SIG-M5 (cell line): ENCODE measurements around the gene CAGE1.
"Not testable (repeated sequence)": the region's sequence is repeated elsewhere in the genome, so short reads cannot be mapped to it uniquely, and the experiment has no call there.

Experiments used
- DNase-seq: peaks from one replicate; lab custom pipeline; 2025; lab: John Stamatoyannopoulos, UW

CAGE1 gene

GRCh38 chr6:7409740-7410139 is 20.2 kb upstream of the CAGE1 start:
- no peak for DNase-seq

DNA sequence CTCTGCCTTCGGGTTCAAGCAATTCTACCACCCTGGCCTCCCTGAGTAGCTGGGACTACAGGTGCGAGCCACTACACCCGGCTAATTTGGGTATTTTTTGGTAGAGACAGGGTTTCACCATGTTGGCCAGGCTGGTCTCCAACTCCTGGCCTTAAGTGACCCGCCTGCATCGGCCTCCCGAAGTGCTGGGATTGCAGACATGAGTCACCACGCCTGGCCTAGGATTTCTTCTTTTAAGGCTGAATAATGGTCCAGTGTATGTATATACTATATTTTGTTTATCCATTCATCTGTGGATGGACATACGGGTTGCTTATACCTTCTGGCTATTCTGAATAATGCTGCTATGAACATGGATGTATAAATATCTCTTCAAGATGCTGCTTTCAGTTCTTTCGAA is 17.2 kb upstream of the CAGE1 start:
- no peak for DNase-seq

DNA sequence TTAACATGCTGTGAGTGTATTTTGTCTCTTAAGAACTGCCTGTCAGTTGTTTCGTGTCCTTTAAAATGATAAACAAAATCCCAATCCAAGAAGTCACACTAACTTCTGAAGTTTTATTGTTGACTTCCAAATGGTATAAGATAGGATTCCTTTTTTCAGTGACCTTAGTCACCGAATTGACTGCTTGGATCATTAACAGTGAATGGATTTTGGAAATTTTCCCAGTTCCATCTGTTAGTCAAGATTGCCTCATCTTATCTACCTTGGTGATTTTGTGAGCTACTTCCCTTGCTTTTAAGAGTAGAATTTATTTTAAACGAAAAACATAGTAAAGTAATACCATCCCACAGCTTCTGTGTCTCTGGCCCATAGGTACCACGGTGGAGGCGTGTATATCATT is 15.0 kb upstream of the CAGE1 start:
- DNase-seq: no peak

GRCh38 chr6:7402716-7403115 is 13.2 kb upstream of the CAGE1 start:
- no peak for DNase-seq

GRCh38 chr6:7401075-7401474 is 11.5 kb upstream of the CAGE1 start:
- no peak for DNase-seq

GRCh38 chr6:7392402-7392801 is 2.9 kb upstream of the CAGE1 start:
- DNase-seq: no peak

GRCh38 chr6:7391151-7391550 is 1.6 kb upstream of the CAGE1 start:
- no peak for DNase-seq

DNA sequence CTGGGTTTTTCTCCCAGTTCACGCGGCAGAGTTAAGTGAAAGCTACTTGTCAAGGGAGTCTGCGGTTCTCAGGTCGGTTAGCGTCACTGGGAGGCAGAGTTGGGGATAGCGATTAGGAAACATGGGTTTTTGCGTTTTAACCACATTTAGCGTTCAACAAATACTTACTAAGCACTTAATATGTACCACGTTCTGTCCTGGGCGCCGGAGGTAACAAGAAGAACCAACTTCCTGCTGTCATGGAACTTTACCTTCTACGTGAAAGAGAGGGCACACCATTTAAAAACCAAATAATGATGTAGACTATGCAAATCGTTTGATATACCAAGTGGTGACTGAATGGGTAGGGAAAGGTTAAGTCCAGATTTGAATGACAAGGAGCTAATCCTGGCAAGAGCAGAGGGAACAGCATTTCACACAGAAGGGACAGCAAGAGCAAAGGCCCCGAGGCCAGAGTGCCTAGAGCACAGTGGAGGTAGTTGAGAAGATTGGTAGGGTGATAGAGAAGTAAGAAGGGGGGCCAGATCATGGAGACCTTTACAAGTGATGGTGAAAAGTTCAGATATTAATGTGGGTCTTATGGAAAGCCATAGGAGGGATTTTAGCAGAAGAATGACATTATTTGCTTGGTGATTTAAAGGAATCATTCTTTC is 810 bp upstream of the CAGE1 start:
- DNase-seq: no peak

- DNase-seq: no peak
Observed at GRCh38 chr6:7389162-7389450, 436 bp downstream of the CAGE1 start.

DNA sequence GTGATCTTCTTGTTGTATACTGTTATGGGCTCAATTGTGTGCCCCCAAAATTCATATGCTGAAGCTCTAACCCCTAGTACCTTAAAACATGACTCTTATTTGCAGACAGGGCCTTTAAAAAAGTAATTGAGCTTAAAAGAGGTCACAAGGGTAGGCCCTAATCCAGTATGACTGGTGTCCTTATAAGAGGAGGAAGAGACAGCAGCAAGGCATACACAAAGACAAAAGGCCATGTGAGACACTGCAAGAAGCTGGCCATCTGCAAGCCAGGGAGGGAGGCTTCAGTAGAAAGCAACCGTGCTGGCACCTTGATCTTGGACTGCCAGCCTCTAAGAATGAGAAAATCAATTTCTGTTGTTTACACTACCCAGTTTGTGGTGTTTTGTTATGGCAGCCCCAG is 8.4 kb downstream of the CAGE1 start:
- DNase-seq: no peak

DNA sequence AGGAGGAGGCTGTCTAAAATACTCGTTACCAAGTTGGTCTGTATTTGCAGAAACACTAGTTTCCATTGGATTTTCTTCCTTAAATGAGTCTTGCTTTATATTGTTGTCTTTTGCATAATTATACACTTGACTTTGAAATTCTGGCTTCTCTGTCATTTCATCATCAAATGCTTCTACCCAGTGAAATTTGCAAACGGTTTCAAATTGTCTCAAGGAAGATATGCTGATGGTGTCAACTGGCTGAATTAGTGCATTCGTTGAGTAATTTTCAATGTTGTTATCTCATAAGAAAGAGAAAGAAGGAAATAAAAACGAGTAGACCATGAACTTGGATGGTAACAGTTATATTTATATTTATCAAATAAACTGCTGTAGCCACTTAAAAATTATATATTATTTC is 10.8 kb downstream of the CAGE1 start:
- no peak for DNase-seq

- no peak for DNase-seq
Observed at GRCh38 chr6:7377961-7378360, 11.6 kb downstream of the CAGE1 start.

DNA sequence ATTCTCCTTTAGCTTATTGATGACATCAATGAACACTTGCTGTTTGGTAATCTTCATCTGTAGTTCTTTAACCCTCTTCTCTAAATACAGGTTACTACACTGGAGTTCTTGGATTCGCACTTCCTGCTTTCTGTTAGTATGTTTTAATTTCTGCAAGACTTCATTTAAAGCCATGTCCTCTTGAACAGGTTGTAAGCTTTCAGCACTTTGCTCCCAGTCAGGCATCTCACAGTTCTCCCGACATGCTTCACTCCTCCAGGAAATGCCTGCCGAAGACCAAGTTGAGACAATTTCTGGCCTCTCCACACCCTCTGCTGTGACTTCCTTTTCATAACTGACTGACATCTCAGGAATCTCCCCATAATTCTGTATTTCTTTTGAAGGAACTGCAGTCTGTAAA is 15.8 kb downstream of the CAGE1 start:
- DNase-seq: no peak

- DNase-seq: no peak
Observed at GRCh38 chr6:7367408-7367807, 22.1 kb downstream of the CAGE1 start.

GRCh38 chr6:7351916-7352315 is 37.6 kb downstream of the CAGE1 start:
- not testable (repeated sequence) for DNase-seq

GRCh38 chr6:7350591-7350990 is 39.0 kb downstream of the CAGE1 start:
- not testable (repeated sequence) for DNase-seq

GRCh38 chr6:7347551-7347997 is 42.0 kb downstream of the CAGE1 start:
- DNase-seq: not testable (repeated sequence)

- not testable (repeated sequence) for DNase-seq
Observed at GRCh38 chr6:7344773-7345450, 44.6 kb downstream of the CAGE1 start.

- no peak for DNase-seq
Observed at GRCh38 chr6:7343546-7344475, 45.7 kb downstream of the CAGE1 start.

DNA sequence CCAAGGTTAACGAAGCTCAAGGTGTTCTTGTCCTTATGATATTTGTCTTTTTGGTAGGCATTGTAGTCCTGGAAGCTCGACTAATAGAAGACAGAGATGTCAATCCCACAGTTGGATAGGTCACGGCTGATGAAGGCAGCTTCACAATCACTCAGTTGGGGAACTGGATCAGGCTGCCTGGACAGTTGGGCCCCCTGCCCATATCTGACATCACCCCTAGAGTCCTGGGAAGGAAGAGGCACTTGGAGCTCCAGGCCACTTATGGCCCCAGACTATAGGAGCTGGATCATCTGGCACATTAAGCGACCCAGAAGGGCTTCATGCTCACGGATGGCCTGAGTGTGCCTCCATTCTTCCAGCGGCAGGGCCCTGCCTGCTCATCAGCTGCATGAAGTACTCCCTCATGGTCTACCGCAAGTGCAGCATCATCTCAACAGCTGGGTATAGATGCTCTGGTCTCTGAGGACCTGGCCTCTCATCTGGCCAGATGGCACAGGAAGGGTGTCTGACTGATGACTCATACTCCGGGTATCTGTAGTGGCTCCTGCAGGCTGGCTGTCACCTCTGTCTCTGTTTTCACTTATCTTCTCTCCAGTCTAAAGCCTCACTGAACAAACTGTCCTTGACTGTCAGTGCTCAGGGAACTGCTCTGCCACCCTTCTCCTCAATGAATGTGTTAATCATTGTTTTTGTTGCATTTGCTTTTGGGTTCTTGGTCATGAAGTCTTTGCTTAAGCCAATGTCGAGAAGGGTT is 47.4 kb downstream of the CAGE1 start:
- no peak for DNase-seq

DNA sequence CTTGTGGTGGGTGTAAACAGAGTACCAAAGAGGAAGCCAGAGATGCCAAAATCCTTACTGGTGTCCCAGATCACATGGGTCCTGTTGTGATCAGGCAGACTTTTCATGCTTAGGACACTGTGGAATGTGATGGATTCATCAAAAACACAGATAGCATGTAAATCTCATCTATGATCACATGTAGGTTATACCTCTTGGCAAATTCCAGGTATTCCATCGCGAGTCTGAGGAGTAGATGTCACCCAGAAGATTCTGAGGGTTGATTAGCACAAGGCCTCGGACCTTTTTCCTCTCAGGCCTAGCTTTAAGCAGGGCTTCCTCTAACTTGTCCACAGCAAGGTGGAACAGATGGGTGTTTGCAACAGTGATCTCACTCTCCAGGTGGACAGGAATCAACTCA is 48.3 kb downstream of the CAGE1 start:
- DNase-seq: no peak

- not testable (repeated sequence) for DNase-seq
Observed at GRCh38 chr6:7339007-7339732, 50.4 kb downstream of the CAGE1 start.
